ENCODE data around the gene PRSS3. TPM values are rescaled to one million over a fixed set of nuclear protein-coding genes. Genes with fewer than 3 reads are reported as not detected.

Gene PRSS3
- total and polyA plus RNA-seq, 9 of the 15 experiments (the other 6 are each of a cell fraction or from before 2014, with no cell fraction given), result 0.35 to 0.42 TPM; not detected in 7

DNA sequence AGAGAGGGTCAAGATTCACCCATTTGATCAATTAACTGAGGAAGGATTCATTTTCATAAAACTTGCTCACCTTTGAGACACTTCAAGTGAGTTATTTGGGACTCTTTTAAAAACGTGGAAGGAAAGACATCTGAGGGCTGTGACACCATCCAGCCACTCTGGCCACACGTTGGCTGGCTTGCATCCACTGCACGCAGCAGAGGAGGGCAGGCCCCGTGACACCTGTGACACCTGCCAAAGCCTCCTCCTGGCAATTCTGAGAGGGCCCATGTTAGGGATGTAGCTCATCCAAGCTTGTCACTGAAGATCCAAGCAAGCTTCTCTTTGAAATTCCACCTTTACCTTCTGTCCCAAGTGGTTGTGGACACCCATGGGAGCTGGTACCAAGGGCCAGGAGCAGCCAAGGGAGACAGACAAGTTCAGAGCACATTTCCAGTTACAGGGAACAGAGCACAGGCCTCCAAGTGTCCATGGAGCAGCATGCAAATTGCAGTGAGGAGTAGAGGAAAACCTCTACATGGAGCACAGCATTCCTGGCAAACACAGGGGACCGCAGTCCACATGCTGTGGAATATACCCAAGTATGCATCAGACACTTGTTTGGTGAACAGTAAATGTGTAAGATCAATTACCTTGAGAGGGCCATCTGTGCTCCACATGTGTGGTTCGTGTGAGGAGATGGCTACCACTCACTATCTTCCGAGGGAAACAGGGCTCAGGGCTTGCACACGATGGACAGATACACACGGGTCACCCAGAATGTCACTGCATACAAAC, 4.8 kb downstream of the PRSS3 start:
- 10% methylated on average over 9 of the region's 9 CpGs for WGBS (ENCODE audit: insufficient coverage, low coverage, missing lambda C conversion rate)
- Histone ChIP-seq H3K36me3 (ENCODE audit: control insufficient read depth, insufficient read depth, low read length) (no peaks in the 10 kb centered on the region), H3K4me1 (replicated peaks in 1 of 2; ENCODE audit: control insufficient read depth in 2 of 2, insufficient read depth in 2 of 2, low read length in 2 of 2) (no peaks in the 10 kb centered on the region; a peak in 1 of 5 replicates), H3K9me1 (ENCODE audit: control insufficient read depth, insufficient read depth, low read length) (no peaks in the 10 kb centered on the region), H4K20me1 (replicated peaks; ENCODE audit: control insufficient read depth, insufficient read depth, low read length) (no peaks in the 10 kb centered on the region), H3K4me2 (ENCODE audit: insufficient read depth, low read length) (no peak overlapping the region), H2AFZ (ENCODE audit: low read depth, low read length) (no peak overlapping the region), H3K27me3 (ENCODE audit: control insufficient read depth in 2 of 2, insufficient read depth in 2 of 2, low read length in 2 of 2) (peaks cover 5 to 33% of the 10 kb centered on the region in 2 experiments; a peak in 4 of 5 replicates), H3K27ac (ENCODE audit: extremely low read depth, low read depth, low read length) (no peak overlapping the region), H3K79me2 (ENCODE audit: control insufficient read depth, insufficient read depth, low read length) (no peaks in the 10 kb centered on the region), H3K9ac (ENCODE audit: insufficient read depth in 1 of 2, low read depth in 2 of 2, low read length in 2 of 2) (no peak overlapping the region), H3K9me3 (replicated peaks; ENCODE audit: control insufficient read depth, insufficient read depth, low read depth, low read length) (no peaks in the 10 kb centered on the region), H3K4me3 (no peak overlapping the region)
- ATAC-seq (no peak), DNase-seq (ENCODE audit: extremely low read depth in 1 of 4, low spot score in 3 of 4) (no peak), FAIRE-seq (no peak)
- intact Hi-C loops (cut with micrococcal nuclease) (no loop called here), in situ Hi-C loops (cut with MboI) (loop anchor here (5.0 kb wide), 1 partner anchor 188 kb away; no protein-coding TSS in a partner anchor)
- ChIA-PET POLR2A (interaction anchor here (0.8 kb wide), 1 partner anchor 86 kb away, joined by 3 read pairs; no protein-coding TSS in a partner anchor), CTCF (ENCODE audit: low intra/inter-chr PET ratio) (no interaction called here)
- BruUV-seq (replicated peaks), result no TSS peak
- TF ChIP-seq SNIP1 (IDR thresholded peaks at IDR 0.05; ENCODE audit: low read depth) (no peak), ZNF41 (CRISPR knock-in tag; conservative IDR thresholded peaks at IDR 0.05) (no peak), SPI1 (IDR thresholded peaks at IDR 0.05; ENCODE audit: borderline replicate concordance, low read depth, low read length) (no peak), EWSR1 (IDR thresholded peaks at IDR 0.05; ENCODE audit: borderline replicate concordance, low read depth, partially characterized antibody) (no peak), SMAD1 (IDR thresholded peaks at IDR 0.05; ENCODE audit: low read depth, low read length, partially characterized antibody) (no peak), ERF (CRISPR knock-in tag; IDR thresholded peaks at IDR 0.05) (no peak), STAT5A (IDR thresholded peaks at IDR 0.05; ENCODE audit: borderline replicate concordance, low read length) (no peak), RBM22 (IDR thresholded peaks at IDR 0.05; ENCODE audit: low read depth, low read length, poor library complexity, severe bottlenecking) (no peak), HEY1 (CRISPR knock-in tag; IDR thresholded peaks at IDR 0.05; ENCODE audit: borderline replicate concordance) (no peak), STAG1 (CRISPR knock-in tag; IDR thresholded peaks at IDR 0.05; ENCODE audit: borderline replicate concordance) (no peak), BRD9 (IDR thresholded peaks at IDR 0.05; ENCODE audit: low read depth, partially characterized antibody) (no peak), CREB5 (CRISPR knock-in tag; IDR thresholded peaks at IDR 0.05) (no peak)
